ENCODE data around the gene MICOS13. TPM values are rescaled to one million over a fixed set of nuclear protein-coding genes. Genes with fewer than 3 reads are reported as not detected.

MICOS13 gene
- total RNA-seq, 2 donors from 2014 or later, result 56.0 to 88.0 TPM

DNA sequence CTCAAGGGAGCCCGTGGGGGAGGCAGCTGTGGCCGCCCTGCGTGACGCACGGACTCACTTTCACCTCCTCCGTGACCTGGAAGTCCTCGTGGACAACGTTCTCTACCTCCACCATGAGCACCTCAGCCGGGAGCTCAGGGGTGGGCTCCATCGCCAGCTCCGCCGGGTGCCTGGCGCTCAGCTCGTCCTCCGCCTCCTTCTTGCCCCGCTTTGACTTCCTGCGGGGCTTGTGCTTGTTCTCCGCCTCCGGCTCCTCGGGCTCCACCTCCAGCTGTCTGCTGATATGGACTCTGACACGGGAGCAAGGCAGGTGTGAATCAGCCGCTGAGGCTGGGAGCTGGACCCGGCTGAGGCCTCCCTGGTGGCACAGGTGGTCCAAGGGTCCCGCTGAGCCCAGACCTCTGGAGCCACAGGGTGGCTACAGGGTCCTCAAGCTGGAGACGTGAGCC, 31.4 kb upstream of the MICOS13 start:
- TF ChIP-seq, protein P1, sequence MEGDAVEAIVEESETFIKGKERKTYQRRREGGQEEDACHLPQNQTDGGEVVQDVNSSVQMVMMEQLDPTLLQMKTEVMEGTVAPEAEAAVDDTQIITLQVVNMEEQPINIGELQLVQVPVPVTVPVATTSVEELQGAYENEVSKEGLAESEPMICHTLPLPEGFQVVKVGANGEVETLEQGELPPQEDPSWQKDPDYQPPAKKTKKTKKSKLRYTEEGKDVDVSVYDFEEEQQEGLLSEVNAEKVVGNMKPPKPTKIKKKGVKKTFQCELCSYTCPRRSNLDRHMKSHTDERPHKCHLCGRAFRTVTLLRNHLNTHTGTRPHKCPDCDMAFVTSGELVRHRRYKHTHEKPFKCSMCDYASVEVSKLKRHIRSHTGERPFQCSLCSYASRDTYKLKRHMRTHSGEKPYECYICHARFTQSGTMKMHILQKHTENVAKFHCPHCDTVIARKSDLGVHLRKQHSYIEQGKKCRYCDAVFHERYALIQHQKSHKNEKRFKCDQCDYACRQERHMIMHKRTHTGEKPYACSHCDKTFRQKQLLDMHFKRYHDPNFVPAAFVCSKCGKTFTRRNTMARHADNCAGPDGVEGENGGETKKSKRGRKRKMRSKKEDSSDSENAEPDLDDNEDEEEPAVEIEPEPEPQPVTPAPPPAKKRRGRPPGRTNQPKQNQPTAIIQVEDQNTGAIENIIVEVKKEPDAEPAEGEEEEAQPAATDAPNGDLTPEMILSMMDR (IDR thresholded peaks at IDR 0.05), result no peak
- peaks cover 3% of the 10 kb centered on the region for H3K36me3 ChIP-seq
- no peak overlapping the region for H3K9ac ChIP-seq (ENCODE audit: low read depth in 2 of 2, low read length in 2 of 2)
- H3K9me3 ChIP-seq, result no peaks in the 10 kb centered on the region
- no peak overlapping the region for H3K27ac ChIP-seq
- H3K4me3 ChIP-seq, result no peak overlapping the region
- intact Hi-C loops (cut with DNase I), result no loop called here
- no peak for DNase-seq
- H3K27me3 ChIP-seq, result no peaks in the 10 kb centered on the region
- H3K4me1 ChIP-seq, result no peaks in the 10 kb centered on the region

DNA sequence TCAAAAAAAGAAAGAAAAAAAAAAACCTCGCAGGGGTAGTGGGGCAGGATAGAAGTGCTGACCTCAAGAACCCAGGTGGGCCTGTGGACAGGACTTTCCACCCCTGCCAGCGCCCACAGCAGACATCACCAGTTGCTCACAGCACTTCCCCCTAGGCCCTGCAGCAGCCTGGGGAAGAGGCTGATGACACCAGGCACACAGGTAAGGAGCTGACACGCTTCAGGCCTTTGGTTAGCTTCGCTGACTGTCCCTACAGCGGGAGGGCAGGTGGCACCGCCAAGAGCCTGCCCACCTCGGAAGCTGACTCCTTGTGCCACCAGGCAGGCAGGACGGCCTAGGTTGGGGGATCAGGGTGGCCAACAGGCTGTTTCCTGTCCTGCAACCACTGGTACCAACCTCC, 30.7 kb upstream of the MICOS13 start:
- no peaks in the 10 kb centered on the region for H3K9me3 ChIP-seq
- DNase-seq, result no peak
- no peak overlapping the region for H3K9ac ChIP-seq (ENCODE audit: low read depth in 2 of 2, low read length in 2 of 2)
- no peak overlapping the region for H3K4me3 ChIP-seq
- H3K36me3 ChIP-seq, result peaks cover 3% of the 10 kb centered on the region
- TF ChIP-seq, protein P1 (IDR thresholded peaks at IDR 0.05), result no peak
- H3K27ac ChIP-seq, result no peak overlapping the region
- no peaks in the 10 kb centered on the region for H3K4me1 ChIP-seq
- no peaks in the 10 kb centered on the region for H3K27me3 ChIP-seq
- intact Hi-C loops (cut with DNase I), result no loop called here

DNA sequence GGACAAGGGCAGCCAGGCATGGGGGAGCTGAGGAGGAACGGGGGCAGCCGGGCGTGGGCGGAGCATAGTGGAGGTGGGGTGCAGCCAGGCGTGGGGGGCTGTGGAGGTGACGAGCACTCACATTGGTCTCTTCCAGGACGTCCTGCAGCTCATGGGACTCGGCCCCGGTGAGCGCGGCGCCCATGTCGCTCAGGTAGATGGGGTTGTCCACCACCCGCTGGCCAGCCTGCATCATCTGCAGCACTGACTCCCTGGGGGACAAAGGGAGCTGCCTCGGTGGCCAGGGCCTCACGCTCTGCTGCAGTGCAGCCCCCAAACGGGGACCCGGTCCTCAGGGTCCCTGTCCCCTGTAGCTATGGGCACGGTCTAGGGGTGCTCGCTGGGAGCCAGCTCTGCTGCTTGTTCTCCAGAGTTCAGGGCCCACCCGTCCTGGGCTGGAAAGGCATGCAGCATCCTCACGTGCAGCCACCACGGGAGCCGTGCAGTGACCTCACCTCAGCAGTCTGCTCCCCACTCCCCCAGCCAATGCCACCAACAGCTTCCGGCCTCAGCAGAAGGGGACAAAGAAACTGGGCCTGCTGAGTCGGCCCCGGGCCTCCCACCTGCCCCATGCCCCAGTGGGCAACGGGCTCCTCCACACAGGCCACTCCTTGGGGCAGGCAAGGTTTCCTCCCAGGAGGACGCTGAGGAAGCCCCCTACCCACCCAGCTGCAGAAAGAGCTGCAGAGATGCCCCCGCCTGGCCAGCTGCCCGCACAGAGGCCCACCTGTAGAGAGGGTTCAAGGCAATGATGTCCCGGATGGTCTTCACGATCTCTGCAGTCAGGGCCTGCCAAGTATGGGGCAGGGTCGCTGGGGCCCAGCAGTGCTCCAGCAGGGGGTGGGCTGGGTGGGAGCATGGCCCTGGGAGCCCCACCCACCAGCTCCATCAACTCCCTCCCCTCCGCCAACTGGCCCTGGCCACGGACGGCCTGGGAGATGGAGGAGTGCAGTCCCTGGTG, 27.6 kb upstream of the MICOS13 start:
- no peak for DNase-seq
- no peak overlapping the region for H3K27ac ChIP-seq
- no peaks in the 10 kb centered on the region for H3K36me3 ChIP-seq
- intact Hi-C loops (cut with DNase I), result no loop called here
- H3K9me3 ChIP-seq, result no peaks in the 10 kb centered on the region
- no peak overlapping the region for H3K9ac ChIP-seq (ENCODE audit: low read depth in 2 of 2, low read length in 2 of 2)
- no peaks in the 10 kb centered on the region for H3K4me1 ChIP-seq
- H3K27me3 ChIP-seq, result no peaks in the 10 kb centered on the region
- TF ChIP-seq, protein P1 (IDR thresholded peaks at IDR 0.05), result no peak
- H3K4me3 ChIP-seq, result no peak overlapping the region

DNA sequence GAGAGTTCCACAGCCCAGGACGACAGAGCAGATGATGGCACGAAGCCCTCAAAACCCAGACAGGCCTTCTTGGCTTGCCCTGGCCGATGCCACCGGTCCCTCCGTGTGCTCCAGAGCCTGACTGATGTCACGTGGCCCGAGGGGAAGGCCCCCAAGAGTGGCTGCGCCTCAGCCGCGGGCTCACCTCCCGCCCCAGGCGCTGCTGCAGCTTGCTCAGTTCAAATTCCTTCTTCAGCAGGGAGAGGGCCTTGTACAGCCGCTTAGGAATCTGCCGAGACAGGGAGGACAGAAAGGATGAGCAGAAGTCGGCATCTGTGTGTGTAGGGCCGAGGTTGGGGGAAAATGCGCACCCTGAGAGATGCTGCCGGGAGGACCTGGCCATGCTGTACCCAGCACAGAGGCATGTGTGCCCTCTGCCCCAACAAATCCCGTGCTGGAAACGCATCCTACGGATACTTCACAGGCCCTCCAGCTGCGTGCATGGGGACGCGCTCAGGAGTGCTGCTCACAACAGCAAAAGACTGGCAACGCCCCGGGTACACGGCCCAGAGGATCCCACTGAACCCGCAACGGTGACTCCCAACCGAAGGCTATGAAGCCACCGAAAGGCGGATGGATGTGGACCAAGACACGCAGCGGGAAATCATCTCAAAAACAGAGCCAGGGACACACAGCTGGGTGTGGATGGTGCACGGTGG, 26.7 kb upstream of the MICOS13 start:
- TF ChIP-seq, protein P1 (IDR thresholded peaks at IDR 0.05), result no peak
- H3K36me3 ChIP-seq, result no peaks in the 10 kb centered on the region
- H3K9ac ChIP-seq (ENCODE audit: low read depth in 2 of 2, low read length in 2 of 2), result no peak overlapping the region
- H3K4me1 ChIP-seq, result no peaks in the 10 kb centered on the region
- DNase-seq, result no peak
- no peaks in the 10 kb centered on the region for H3K27me3 ChIP-seq
- H3K27ac ChIP-seq, result no peak overlapping the region
- no peaks in the 10 kb centered on the region for H3K9me3 ChIP-seq
- no peak overlapping the region for H3K4me3 ChIP-seq
- intact Hi-C loops (cut with DNase I), result no loop called here

DNA sequence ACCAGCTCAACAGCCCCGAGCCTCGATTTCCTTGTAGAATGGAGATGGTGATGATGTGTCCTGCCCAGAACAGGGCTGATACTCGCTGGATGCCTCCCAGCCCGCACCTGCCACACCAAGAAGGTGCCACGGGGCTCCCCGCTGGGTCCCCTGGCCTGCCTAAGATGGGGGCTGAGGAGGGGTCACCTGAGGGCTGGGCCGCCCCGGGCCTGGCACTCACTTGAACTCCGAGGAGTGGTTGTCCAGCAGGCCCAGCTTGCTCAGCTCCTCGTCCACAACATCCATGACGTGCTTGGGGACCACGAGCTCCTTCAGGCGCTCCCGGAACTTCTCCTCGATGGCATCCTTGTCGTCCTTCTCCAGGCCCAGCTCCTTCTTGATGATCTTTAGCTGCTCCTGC, 25.2 kb upstream of the MICOS13 start:
- no peak for DNase-seq
- TF ChIP-seq, protein P1 (IDR thresholded peaks at IDR 0.05), result no peak
- H3K4me1 ChIP-seq, result no peaks in the 10 kb centered on the region
- H3K27me3 ChIP-seq, result no peaks in the 10 kb centered on the region
- H3K4me3 ChIP-seq, result no peak overlapping the region
- H3K27ac ChIP-seq, result no peak overlapping the region
- H3K36me3 ChIP-seq, result no peaks in the 10 kb centered on the region
- H3K9me3 ChIP-seq, result no peaks in the 10 kb centered on the region
- intact Hi-C loops (cut with DNase I), result no loop called here
- no peak overlapping the region for H3K9ac ChIP-seq (ENCODE audit: low read depth in 2 of 2, low read length in 2 of 2)
